G401 (cell line): Measurements from ENCODE around the gene RASGEF1B. TPM values are rescaled to one million over a fixed set of nuclear protein-coding genes. Genes with fewer than 3 reads are reported as not detected.

ENCODE experiments used
- DNase-seq: peaks from one replicate; pipeline ENCODE4 v3.0.0-alpha.2; 2015; ENCODE audit warnings: low spot score
- in situ Hi-C: cut with HindIII; loops from 2 replicates; pipeline ENCODE4 v1.10.0; 2016; ENCODE audit warnings: low sequenced_read_pairs, mixed read lengths
- total RNA-seq: library from RNA; depleted of rRNA; stranded (reverse); fragments of >200 nt; shearing (Covaris generic); gene quantifications from 2 replicates; pipeline ENCODE4 v1.2.3, GENCODE V29; 2014

Gene RASGEF1B
- total RNA-seq, 1 experiment from 2014 or later, result not detected

- peak; percentile 64 for DNase-seq
- in situ Hi-C loops, result no loop called here
These were observed 1.0 kb downstream of the RASGEF1B start for GRCh38 chr4:81470456-81471297.

DNA sequence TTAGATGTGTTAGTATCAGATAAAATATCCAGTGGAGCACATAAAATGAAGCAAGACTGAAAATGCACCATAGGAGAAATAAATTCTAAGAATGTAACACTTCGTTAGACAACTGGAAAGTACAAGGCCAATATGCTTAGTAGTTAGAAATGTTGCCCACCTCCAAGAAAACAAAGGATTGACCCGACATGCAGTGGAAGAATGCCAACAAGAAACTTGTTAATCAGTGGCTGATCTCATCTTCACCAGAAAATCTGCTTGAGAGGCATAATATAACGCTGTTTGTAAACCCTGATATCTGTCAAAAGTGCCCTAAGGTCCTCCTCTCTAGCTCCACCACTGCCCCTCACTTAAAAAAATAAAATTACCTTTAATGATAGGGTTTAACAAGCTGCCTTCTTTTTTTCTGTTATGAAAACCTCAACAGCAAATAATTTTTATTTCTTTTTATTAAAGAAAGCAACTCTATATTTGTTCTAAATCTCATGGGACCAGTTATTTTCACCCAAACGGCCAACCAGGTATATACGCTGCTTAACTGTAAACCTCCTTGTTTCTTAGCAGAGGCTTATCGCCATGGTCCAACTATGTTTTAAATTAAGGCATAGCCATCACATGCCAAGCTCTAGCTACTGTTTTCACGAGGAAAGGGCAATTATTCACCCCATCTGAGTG lies 1.8 kb downstream of the RASGEF1B start:
- in situ Hi-C loops, result no loop called here
- DNase-seq, result peak; percentile 22

DNA sequence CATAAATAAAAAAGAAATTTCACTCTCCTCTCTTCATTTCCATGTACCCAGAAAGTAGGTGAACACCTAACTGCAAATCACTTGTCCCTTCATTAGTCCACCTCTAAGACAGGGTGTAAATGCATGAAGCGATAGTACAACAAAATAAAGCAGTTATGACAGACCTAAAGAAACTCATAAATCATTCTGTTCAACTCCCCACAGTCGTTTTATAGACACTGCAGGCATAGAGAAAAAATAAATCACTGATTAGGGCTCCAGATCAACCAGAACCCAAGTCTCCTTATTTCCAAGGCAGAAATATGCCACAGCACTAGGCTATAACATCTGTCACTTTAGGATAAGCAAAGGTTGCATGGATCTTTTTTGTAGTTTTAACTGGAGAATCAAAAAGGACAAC lies 3.0 kb downstream of the RASGEF1B start:
- no peak for DNase-seq
- in situ Hi-C loops, result no loop called here

DNA sequence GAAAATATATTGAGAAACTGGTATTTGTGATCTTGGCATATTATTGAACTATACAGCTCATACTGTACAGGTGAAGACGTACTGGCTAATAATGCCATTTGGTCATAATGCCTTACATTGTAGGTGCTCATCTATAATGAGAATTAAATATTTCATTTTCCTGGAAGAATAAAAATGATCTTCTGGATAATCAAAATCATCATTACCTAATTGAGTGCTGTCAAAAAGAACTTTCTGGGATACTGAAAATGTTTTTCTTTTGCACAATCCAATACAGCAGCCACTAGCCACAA lies 4.1 kb downstream of the RASGEF1B start:
- in situ Hi-C loops, result no loop called here
- DNase-seq, result no peak

GRCh38 chr4:81466841-81467671 lies 4.7 kb downstream of the RASGEF1B start:
- in situ Hi-C loops, result no loop called here

DNA sequence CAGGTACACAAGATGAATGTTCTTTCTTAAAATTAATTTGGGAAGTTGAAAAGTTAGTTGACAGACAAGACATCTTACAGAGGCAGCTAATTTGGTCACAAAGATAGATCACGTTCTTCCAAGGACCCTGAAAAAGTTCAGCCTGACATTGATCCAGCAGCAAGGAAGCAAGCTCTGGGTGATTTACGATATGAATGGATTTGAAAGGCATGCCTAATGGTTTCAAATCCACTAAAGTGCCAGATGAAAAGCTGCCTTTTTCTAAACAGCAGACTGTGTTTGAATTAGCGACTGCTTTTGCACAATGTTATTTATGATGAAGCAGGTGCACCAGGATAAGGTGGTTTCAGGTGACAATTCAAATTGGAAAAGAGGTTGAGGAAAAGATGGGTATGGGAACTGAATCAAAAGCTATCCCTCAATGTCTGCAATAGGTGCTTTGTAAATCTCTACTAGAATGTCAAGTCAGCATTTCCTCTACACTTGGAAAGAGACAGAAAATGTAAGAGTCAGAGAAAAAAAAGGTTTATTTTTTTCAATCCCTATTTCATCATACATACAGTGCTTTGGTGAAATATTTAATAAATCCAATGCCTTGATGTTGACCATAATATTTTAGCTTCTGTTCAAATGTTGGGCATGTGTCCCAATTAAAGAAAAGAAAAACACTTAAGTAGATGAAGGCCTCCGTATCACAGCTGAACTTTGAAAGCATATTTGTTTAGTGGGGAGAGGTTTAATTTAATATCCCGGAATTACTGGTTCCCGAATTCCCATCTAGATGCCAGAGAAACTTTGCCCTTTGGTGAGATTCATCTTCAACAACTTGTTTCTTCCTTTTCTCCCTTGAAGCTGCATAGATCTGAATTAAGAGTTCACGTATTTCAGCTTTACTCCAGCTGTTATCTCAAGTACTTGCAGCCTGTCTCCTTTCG lies 6.0 kb downstream of the RASGEF1B start:
- in situ Hi-C loops, result no loop called here
- DNase-seq, result no peak

More at GRCh38 chr4:81466841-81467671, 4.7 kb downstream of the RASGEF1B start:
- peak; percentile 83 for DNase-seq

DNA sequence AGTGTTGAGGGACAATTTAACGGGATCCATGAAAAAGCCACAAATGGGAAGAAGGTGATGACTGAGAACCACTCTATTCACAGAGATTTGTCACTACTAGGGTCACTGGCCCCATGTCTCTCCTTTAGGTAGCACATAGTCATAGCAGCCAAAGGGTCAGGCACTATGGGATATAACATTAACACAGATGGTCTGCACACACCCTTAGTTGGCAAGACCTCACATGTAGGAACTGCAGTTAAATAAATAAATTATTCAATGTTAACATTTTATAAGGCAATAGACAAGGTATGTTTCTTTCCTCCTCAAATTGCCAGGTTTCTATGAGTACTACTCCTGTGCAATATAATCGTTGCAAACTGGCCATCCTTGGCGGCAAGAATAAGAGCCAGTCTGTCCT lies 10.9 kb downstream of the RASGEF1B start:
- DNase-seq, result no peak
- in situ Hi-C loops, result no loop called here

- in situ Hi-C loops, result no loop called here
- DNase-seq, result no peak
These were observed 11.5 kb downstream of the RASGEF1B start for GRCh38 chr4:81460191-81460701.

DNA sequence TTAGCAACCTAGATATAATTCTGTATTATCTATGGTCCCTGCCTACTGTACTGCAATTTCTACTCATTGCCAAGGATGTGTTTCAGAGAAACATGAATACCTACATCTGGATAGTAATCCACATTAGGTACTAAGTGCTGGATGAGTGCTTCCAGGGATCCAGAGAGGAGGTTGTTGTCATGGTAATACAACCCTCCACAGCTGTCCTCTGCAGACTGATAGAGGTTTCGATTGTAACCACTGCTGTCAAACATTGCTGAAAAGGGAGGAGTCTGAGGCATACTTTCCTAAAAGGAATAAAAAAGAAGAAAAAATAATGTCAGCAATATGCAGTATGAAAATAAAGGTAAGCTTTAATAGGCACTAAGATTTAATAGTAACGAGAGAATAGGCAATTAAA lies 12.5 kb downstream of the RASGEF1B start:
- in situ Hi-C loops, result no loop called here
- no peak for DNase-seq

DNA sequence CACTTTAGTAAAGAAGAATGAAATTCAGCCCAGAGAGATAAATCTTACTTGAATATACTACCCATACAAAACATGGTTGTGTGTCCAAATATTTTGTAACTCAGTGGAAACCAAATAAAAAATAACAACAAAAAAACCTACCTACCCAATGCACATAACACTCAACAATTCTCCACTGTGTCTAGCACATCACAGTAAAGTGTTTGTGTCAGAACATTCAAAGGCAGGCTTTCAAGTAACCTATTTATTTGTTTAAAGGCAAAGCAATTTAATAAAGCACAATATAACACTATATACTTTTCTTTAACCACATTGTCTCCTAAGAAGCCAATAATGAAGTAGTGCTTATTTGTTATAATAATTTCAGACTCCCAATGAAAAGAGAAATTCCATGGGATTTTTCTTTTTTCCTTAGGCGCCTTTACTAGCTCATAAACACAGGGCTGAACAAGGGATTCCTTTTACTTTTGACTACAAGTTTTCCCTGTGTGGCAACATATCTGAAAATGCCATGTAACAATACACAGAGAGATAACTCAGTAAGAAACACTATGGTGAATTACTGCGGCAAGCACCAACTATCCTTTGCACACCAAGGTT lies 13.7 kb downstream of the RASGEF1B start:
- no peak for DNase-seq
- in situ Hi-C loops, result no loop called here

DNA sequence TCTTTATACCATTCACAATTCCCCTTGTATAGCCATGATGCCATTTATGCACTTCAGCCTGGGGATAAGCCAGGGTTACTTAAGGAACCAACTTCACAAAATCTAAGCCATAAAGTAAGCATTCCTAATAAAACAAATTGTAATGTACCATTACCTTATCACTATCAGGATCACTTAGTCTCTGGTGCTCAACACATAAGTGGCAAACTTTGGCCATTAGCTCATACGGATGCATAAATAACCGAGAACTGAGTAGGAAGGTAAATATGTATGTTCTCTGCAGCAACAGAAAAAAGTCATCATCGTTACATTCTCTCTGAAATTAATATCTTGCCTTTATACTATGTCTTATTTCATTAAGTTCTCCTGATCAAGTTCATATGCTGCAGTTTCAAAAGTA lies 14.4 kb downstream of the RASGEF1B start:
- no peak for DNase-seq
- in situ Hi-C loops, result no loop called here

- in situ Hi-C loops, result no loop called here
- DNase-seq, result no peak
These were observed 15.8 kb downstream of the RASGEF1B start for GRCh38 chr4:81455897-81456296.

DNA sequence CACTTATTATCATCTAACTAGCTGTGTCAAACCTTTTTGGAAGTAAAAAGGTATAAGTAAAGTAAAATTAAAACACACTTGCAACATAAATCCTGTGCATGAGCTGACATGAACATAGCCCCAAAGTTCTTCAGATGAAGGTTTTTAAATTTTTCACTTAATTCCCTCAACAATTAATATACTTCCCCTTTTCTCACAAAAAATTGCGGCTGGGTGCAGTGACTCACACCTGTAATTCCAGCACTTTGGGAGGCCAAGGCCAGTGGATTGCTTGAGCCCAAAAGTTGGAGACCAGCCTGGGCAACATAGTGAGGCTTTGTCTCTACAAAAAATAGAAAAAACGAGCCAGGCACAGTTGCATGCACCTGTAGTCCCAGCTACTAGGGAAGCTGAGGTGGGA lies 16.8 kb downstream of the RASGEF1B start:
- in situ Hi-C loops, result no loop called here

DNA sequence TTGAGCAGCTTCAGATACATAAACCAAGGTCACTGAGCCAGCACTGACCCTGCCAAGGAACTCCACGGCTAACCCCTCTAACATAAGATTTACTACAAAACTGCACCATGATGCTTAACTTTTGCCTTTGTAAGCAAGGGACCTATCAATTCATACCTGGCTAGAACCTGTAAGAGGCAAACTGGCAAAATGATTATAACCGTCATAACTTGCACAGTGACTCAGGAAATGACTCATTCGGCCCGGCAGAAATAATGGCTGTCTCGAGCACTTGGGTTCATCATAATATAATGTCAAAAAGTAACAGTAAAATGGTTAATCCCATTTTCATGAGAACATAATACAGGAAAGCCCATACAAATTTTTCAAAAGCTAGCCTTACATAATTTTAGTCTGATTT lies 17.2 kb downstream of the RASGEF1B start:
- in situ Hi-C loops, result no loop called here
- DNase-seq, result no peak

More for the DNA sequence above, 16.8 kb downstream of the RASGEF1B start:
- no peak for DNase-seq

DNA sequence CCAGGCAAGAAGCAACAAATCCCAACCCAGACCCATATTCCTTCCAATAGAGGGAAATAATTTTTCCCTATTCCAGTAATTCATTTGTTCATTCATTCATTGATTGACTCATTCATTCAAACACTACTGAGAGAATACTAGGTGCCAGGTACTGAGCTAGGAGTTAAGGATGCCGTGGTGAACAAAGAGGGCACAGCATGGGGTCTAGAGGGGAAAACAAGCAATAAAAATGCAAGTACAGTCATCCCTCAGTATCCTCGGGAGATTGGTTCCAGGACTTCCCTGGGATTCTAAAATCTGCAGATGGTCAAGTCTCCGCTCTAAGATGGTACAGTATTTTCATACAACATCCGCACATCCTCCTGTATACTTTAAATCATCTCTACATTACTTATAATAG lies 18.7 kb downstream of the RASGEF1B start:
- in situ Hi-C loops, result no loop called here
- no peak for DNase-seq

DNA sequence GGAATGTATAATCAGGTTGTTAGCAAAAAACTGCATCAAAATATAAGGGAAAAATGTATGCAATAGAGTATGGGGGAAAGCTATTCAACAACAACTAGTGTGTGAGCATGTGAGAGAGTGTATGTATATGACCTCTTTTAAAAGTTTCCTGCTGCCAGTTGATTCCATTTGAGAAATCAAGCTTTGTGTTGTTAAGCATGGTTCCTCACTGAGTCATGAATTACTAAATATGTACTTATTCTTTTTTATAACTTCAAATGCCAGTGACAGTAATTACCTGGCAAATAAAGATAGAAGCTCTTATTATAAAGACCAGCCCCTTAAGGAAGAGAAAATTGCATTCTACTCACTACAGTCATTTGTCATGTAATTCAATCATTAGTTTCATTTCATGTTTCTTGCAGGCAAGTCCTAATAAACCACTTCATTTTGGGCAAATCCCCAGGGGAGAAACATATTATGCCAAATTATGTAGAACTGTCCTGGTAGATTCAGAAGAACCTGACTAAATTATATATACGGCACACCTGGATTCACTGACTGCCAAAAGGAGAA lies 19.2 kb downstream of the RASGEF1B start:
- in situ Hi-C loops, result no loop called here
- DNase-seq, result no peak

DNA sequence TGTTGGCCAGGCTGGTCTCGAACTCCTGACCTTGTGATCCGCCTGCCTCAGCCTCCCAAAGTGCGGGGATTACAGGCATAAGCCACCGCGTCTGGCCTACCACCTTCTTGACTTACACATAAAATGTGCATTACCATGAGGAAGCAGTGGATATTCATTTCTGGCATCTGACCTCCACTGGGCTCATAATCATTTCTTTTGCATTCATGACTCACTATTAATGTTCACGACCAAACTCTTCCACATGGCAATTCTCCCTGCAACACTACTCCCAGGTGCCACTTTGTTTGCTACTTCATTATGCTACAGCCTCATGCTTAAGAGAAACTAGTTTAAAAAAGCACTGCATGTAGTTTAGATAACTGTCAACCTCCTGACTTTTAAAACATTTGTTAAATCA lies 22.7 kb downstream of the RASGEF1B start:
- in situ Hi-C loops, result no loop called here
- no peak for DNase-seq

GRCh38 chr4:81447566-81448229 lies 24.0 kb downstream of the RASGEF1B start:
- in situ Hi-C loops, result no loop called here
- no peak for DNase-seq
